Peyer's patch (tissue), 4 donors: ENCODE data around the gene CACNA1G. TPM values are rescaled to one million over a fixed set of nuclear protein-coding genes. Genes with fewer than 3 reads are reported as not detected.

Source experiments
- DNase-seq, 3 donors: peaks; one replicate each; pipeline ENCODE4 v3.0.0-alpha.2; 2017 to 2019
- H3K27ac ChIP-seq, 4 donors: fragments of 200-600 bp; sonication (generic); one replicate each; pipeline ENCODE4 v1.5.1; 2016 to 2019
- H3K27me3 ChIP-seq, 2 donors: fragments of 200-600 bp; sonication (generic); one replicate each; pipeline ENCODE4 v1.5.1; 2019
- H3K36me3 ChIP-seq, 3 donors: fragments of 200-600 bp; sonication (generic); one replicate each; pipeline ENCODE4 v1.5.1; 2016 to 2019
- H3K4me1 ChIP-seq, 4 donors: fragments of 200-600 bp; sonication (generic); one replicate each; pipeline ENCODE4 v1.5.1; 2016 to 2019
- H3K4me3 ChIP-seq, 4 donors: fragments of 200-600 bp; sonication (generic); 1 replicate in 3 of 4; 2 replicates in 1 of 4; pipeline ENCODE4 v1.5.1; 2016 to 2019; ENCODE audit warnings: mild to moderate bottlenecking in 1 of 4
- H3K9me3 ChIP-seq, 4 donors: fragments of 200-600 bp; sonication (generic); one replicate each; pipeline ENCODE4 v1.5.1; 2016 to 2019; ENCODE audit warnings: mild to moderate bottlenecking in 1 of 4
- CTCF ChIP-seq, 6 experiments: fragments of 450-650 bp in 4 of 6; fragments of 200-600 bp in 2 of 6; sonication (generic) in 1 of 6; IDR thresholded peaks; one replicate each; pipeline ENCODE4 v1.5.1; 2017 to 2019; ENCODE audit warnings: antibody characterized with exemption in 6 of 6, mild to moderate bottlenecking in 3 of 6, moderate library complexity in 1 of 6
- POLR2A ChIP-seq, 2 donors: fragments of 450-650 bp; IDR thresholded peaks; one replicate each; pipeline ENCODE4 v1.5.1; 2017; ENCODE audit warnings: antibody characterized with exemption in 2 of 2, mild to moderate bottlenecking in 2 of 2, moderate library complexity in 2 of 2
- total RNA-seq, 4 donors: library from RNA; depleted of rRNA; stranded (reverse); fragments of >200 nt; gene quantifications; one replicate each; pipeline ENCODE4 v1.1.0, GENCODE V29; 2016

Gene CACNA1G
- total RNA-seq, 4 donors from 2014 or later = not detected

- Histone ChIP-seq H3K27ac (no peak overlapping the region), H3K9me3 (no peaks in the 10 kb centered on the region), H3K4me1 (peaks cover 0 to 7% (median 0%) of the 10 kb centered on the region in 4 donors), H3K4me3 (no peak overlapping the region), H3K27me3 (no peaks in the 10 kb centered on the region), H3K36me3 (no peaks in the 10 kb centered on the region)
- no peak for DNase-seq
- no peak for TF ChIP-seq POLR2A (IDR thresholded peaks at IDR 0.05)
- TF ChIP-seq CTCF (IDR thresholded peaks at IDR 0.05) = no peak
Measured at GRCh38 chr17:50590946-50591737, 30.6 kb downstream of the CACNA1G start.

GRCh38 chr17:50593321-50593720, 32.8 kb downstream of the CACNA1G start:
- Histone ChIP-seq H3K27me3 (no peaks in the 10 kb centered on the region), H3K4me3 (no peak overlapping the region), H3K9me3 (no peaks in the 10 kb centered on the region), H3K4me1 (peaks cover 0 to 7% (median 0%) of the 10 kb centered on the region in 4 donors), H3K27ac (no peak overlapping the region), H3K36me3 (no peaks in the 10 kb centered on the region)
- no peak for DNase-seq
- TF ChIP-seq CTCF (IDR thresholded peaks at IDR 0.05) = no peak
- TF ChIP-seq POLR2A (IDR thresholded peaks at IDR 0.05) = no peak

- TF ChIP-seq POLR2A (IDR thresholded peaks at IDR 0.05) = no peak
- TF ChIP-seq CTCF (IDR thresholded peaks at IDR 0.05) = no peak
- Histone ChIP-seq H3K4me1 (no peaks in the 10 kb centered on the region), H3K27ac (no peak overlapping the region), H3K9me3 (no peaks in the 10 kb centered on the region), H3K4me3 (no peak overlapping the region), H3K36me3 (no peaks in the 10 kb centered on the region), H3K27me3 (no peaks in the 10 kb centered on the region)
- DNase-seq = no peak
Measured at GRCh38 chr17:50594128-50594823, 33.8 kb downstream of the CACNA1G start.

- Histone ChIP-seq H3K27me3 (no peaks in the 10 kb centered on the region), H3K27ac (no peak overlapping the region), H3K9me3 (no peaks in the 10 kb centered on the region), H3K36me3 (no peaks in the 10 kb centered on the region), H3K4me1 (no peaks in the 10 kb centered on the region), H3K4me3 (no peak overlapping the region)
- no peak for TF ChIP-seq CTCF (IDR thresholded peaks at IDR 0.05)
- TF ChIP-seq POLR2A (IDR thresholded peaks at IDR 0.05) = no peak
- no peak for DNase-seq
Measured at GRCh38 chr17:50594892-50595291, 34.4 kb downstream of the CACNA1G start.

- no peak overlapping the region for H3K27ac ChIP-seq
- TF ChIP-seq POLR2A (IDR thresholded peaks at IDR 0.05) (no peak), CTCF (IDR thresholded peaks at IDR 0.05) (peak in 4 of 6 experiments; percentile 7 to 44 (median 30))
- no peaks in the 10 kb centered on the region for H3K4me1 ChIP-seq
- peak in 2 of 3 donors; percentile 49 to 59 for DNase-seq
- H3K36me3 ChIP-seq = no peaks in the 10 kb centered on the region
- H3K9me3 ChIP-seq = no peaks in the 10 kb centered on the region
- no peak overlapping the region for H3K4me3 ChIP-seq
- H3K27me3 ChIP-seq = no peaks in the 10 kb centered on the region
Measured at GRCh38 chr17:50596191-50597037, 35.9 kb downstream of the CACNA1G start.
